Mucosa of rectum (tissue), 2 donors: ENCODE measurements around the gene AS3MT.
"Not testable (repeated sequence)": the region's sequence is repeated elsewhere in the genome, so short reads cannot be mapped to it uniquely, and the experiment has no call there.

Experiments used
- H3K27ac ChIP-seq, 2 donors: one replicate each; pipeline ENCODE4 v1.7.0; 2013; ENCODE audit warnings: inconsistent platforms in 2 of 2, low read depth in 2 of 2, low read length in 2 of 2
- H3K27me3 ChIP-seq, 2 donors: one replicate each; pipeline ENCODE4 v1.7.0; 2013; ENCODE audit warnings: low read length in 2 of 2; ENCODE audit not compliant: control insufficient read depth in 2 of 2, insufficient read depth in 2 of 2
- H3K36me3 ChIP-seq, 2 donors: one replicate each; pipeline ENCODE4 v1.7.0; 2013; ENCODE audit warnings: low read length in 2 of 2; ENCODE audit not compliant: control insufficient read depth in 2 of 2, insufficient read depth in 2 of 2
- H3K4me1 ChIP-seq, 2 donors: one replicate each; pipeline ENCODE4 v1.7.0; 2013; ENCODE audit warnings: low read length in 2 of 2, mild to moderate bottlenecking in 1 of 2; ENCODE audit not compliant: control insufficient read depth in 2 of 2, insufficient read depth in 2 of 2
- H3K4me3 ChIP-seq, 2 donors: one replicate each; pipeline ENCODE4 v1.7.0; 2013; ENCODE audit warnings: low read length in 2 of 2
- H3K9ac ChIP-seq, 2 donors: one replicate each; pipeline ENCODE4 v1.7.0; 2013; ENCODE audit warnings: low read length in 2 of 2, low read depth in 1 of 2, mild to moderate bottlenecking in 1 of 2
- H3K9me3 ChIP-seq, 2 donors: one replicate each; pipeline ENCODE4 v1.7.0; 2013; ENCODE audit warnings: low read length in 2 of 2; ENCODE audit not compliant: control insufficient read depth in 2 of 2
- donor health status: healthy.
- donor health status: Normal muscosa, but diverticular disease.

The AS3MT gene

GRCh38 chr10:102869258-102870198 lies at the start of gene AS3MT:
Gene AS3MT (plus strand): TSS chr10:102869470. CDS start chr10:102869593, 123 bp downstream.
- Histone ChIP-seq H3K27ac (no peak within 1 kb of the TSS), H3K4me3 (peak within 1 kb of the TSS; percentile 58 to 71)

GRCh38 chr10:102820008-102820407 lies 49.3 kb upstream of the AS3MT start:
- not testable (repeated sequence) for H3K27me3 ChIP-seq, H3K4me1 ChIP-seq, H3K9ac ChIP-seq, H3K27ac ChIP-seq, H3K4me3 ChIP-seq, H3K9me3 ChIP-seq
- peaks cover 2 to 10% of the 10 kb centered on the region in 2 donors for H3K36me3 ChIP-seq

More at GRCh38 chr10:102869258-102870198, at the start of gene AS3MT:
- peaks cover 0 to 7% of the 10 kb centered on the region in 2 donors for H3K4me1 ChIP-seq
- H3K27me3 ChIP-seq: peaks cover 0 to 3% of the 10 kb centered on the region in 2 donors
- no peaks in the 10 kb centered on the region for H3K9me3 ChIP-seq
- H3K9ac ChIP-seq: peak within 1 kb of the TSS; percentile 24 to 56
- H3K36me3 ChIP-seq: no peaks in the 10 kb centered on the region

- Histone ChIP-seq H3K9ac (no peak overlapping the region), H3K9me3 (no peaks in the 10 kb centered on the region), H3K36me3 (no peaks in the 10 kb centered on the region), H3K27ac (no peak overlapping the region), H3K4me3 (no peak overlapping the region), H3K27me3 (no peaks in the 10 kb centered on the region), H3K4me1 (no peaks in the 10 kb centered on the region)
Measured at GRCh38 chr10:102822222-102822621, 47.0 kb upstream of the AS3MT start.

GRCh38 chr10:102824664-102825063 lies 44.6 kb upstream of the AS3MT start:
- no peak overlapping the region for H3K27ac ChIP-seq
- no peaks in the 10 kb centered on the region for H3K4me1 ChIP-seq
- H3K9me3 ChIP-seq: no peaks in the 10 kb centered on the region
- H3K9ac ChIP-seq: no peak overlapping the region
- H3K36me3 ChIP-seq: no peaks in the 10 kb centered on the region
- no peaks in the 10 kb centered on the region for H3K27me3 ChIP-seq
- no peak overlapping the region for H3K4me3 ChIP-seq

GRCh38 chr10:102826148-102826796 lies 43.0 kb upstream of the AS3MT start:
- Histone ChIP-seq H3K27ac (no peak overlapping the region), H3K4me1 (no peaks in the 10 kb centered on the region), H3K9ac (no peak overlapping the region), H3K9me3 (no peaks in the 10 kb centered on the region), H3K27me3 (no peaks in the 10 kb centered on the region), H3K36me3 (no peaks in the 10 kb centered on the region), H3K4me3 (no peak overlapping the region)

- Histone ChIP-seq H3K4me1 (no peaks in the 10 kb centered on the region), H3K4me3 (no peak overlapping the region), H3K36me3 (no peaks in the 10 kb centered on the region), H3K9me3 (no peaks in the 10 kb centered on the region), H3K27ac (no peak overlapping the region), H3K9ac (no peak overlapping the region), H3K27me3 (no peaks in the 10 kb centered on the region)
Measured at GRCh38 chr10:102827597-102827975, 41.7 kb upstream of the AS3MT start.

GRCh38 chr10:102831322-102832071 lies 37.8 kb upstream of the AS3MT start:
- H3K27me3 ChIP-seq: no peaks in the 10 kb centered on the region
- H3K4me1 ChIP-seq: peaks cover 0 to 8% of the 10 kb centered on the region in 2 donors
- H3K4me3 ChIP-seq: no peak overlapping the region
- no peak overlapping the region for H3K27ac ChIP-seq
- H3K9ac ChIP-seq: no peak overlapping the region
- no peaks in the 10 kb centered on the region for H3K9me3 ChIP-seq
- H3K36me3 ChIP-seq: no peaks in the 10 kb centered on the region

GRCh38 chr10:102832248-102832647 lies 37.0 kb upstream of the AS3MT start:
- Histone ChIP-seq H3K9me3 (no peaks in the 10 kb centered on the region), H3K27me3 (no peaks in the 10 kb centered on the region), H3K36me3 (no peaks in the 10 kb centered on the region), H3K4me3 (no peak overlapping the region), H3K9ac (no peak overlapping the region), H3K4me1 (peaks cover 0 to 8% of the 10 kb centered on the region in 2 donors), H3K27ac (no peak overlapping the region)

- no peak overlapping the region for H3K4me3 ChIP-seq
- H3K9me3 ChIP-seq: no peaks in the 10 kb centered on the region
- peaks cover 0 to 8% of the 10 kb centered on the region in 2 donors for H3K4me1 ChIP-seq
- no peaks in the 10 kb centered on the region for H3K36me3 ChIP-seq
- H3K9ac ChIP-seq: no peak overlapping the region
- H3K27me3 ChIP-seq: no peaks in the 10 kb centered on the region
- no peak overlapping the region for H3K27ac ChIP-seq
Measured at GRCh38 chr10:102832987-102833386, 36.3 kb upstream of the AS3MT start.

- no peaks in the 10 kb centered on the region for H3K9me3 ChIP-seq
- no peak overlapping the region for H3K4me3 ChIP-seq
- H3K27ac ChIP-seq: no peak overlapping the region
- H3K27me3 ChIP-seq: no peaks in the 10 kb centered on the region
- no peak overlapping the region for H3K9ac ChIP-seq
- H3K4me1 ChIP-seq: peaks cover 0 to 8% of the 10 kb centered on the region in 2 donors
- H3K36me3 ChIP-seq: no peaks in the 10 kb centered on the region
Measured at GRCh38 chr10:102834143-102834542, 35.1 kb upstream of the AS3MT start.
